Heart right ventricle (tissue), 16 donors: ENCODE results near the gene CABP4. TPM values are rescaled to one million over a fixed set of nuclear protein-coding genes. Genes with fewer than 3 reads are reported as not detected.

Experiments
- ATAC-seq, 8 donors: fragments of 200-7000 bp; cut with Tn5 transposase; one replicate each; pipeline ENCODE4 v1.9.1; 2020; ENCODE audit warnings: mild to moderate bottlenecking in 8 of 8, moderate library complexity in 8 of 8, moderate number of reproducible peaks in 1 of 8
- DNase-seq, 2 donors: peaks; one replicate each; pipeline ENCODE4 v3.0.0-alpha.2; 2020
- H3K27ac ChIP-seq, 10 donors: fragments of 200-600 bp; sonication (generic) in 2 of 10; one replicate each; pipeline versions ENCODE4 v1.5.0 to v1.8.0; 2020 to 2022; ENCODE audit warnings: mild to moderate bottlenecking in 3 of 10
- H3K27me3 ChIP-seq, 7 donors: fragments of 200-600 bp; one replicate each; pipeline ENCODE4 v1.8.0; 2021 to 2022; ENCODE audit warnings: mild to moderate bottlenecking in 2 of 7
- H3K36me3 ChIP-seq, 9 donors: fragments of 200-600 bp; sonication (generic) in 1 of 9; one replicate each; pipeline versions ENCODE4 v1.5.0 to v1.8.0; 2020 to 2022; ENCODE audit warnings: mild to moderate bottlenecking in 2 of 9
- H3K4me1 ChIP-seq, 9 donors: fragments of 200-600 bp; sonication (generic) in 1 of 9; one replicate each; pipeline versions ENCODE4 v1.5.0 to v1.8.0; 2020 to 2022; ENCODE audit warnings: mild to moderate bottlenecking in 4 of 9
- H3K4me3 ChIP-seq, 10 donors: fragments of 200-600 bp; sonication (generic) in 2 of 10; one replicate each; pipeline versions ENCODE4 v1.5.0 to v1.8.0; 2020 to 2022; ENCODE audit warnings: mild to moderate bottlenecking in 7 of 10, moderate library complexity in 2 of 10
- H3K9me3 ChIP-seq, 11 donors: fragments of 200-600 bp in 10 of 11; sonication (generic) in 2 of 11; one replicate each; pipeline versions ENCODE4 v1.5.0 to v1.8.0; 2013 to 2022; ENCODE audit warnings: mild to moderate bottlenecking in 2 of 11, control low read depth in 1 of 11, moderate library complexity in 1 of 11
- CTCF ChIP-seq, 9 donors: fragments of 200-600 bp; sonication (generic) in 2 of 9; IDR thresholded peaks; one replicate each; pipeline versions ENCODE4 v1.5.0 to v1.8.0; 2021 to 2022; ENCODE audit warnings: antibody characterized with exemption in 9 of 9, mild to moderate bottlenecking in 5 of 9, moderate library complexity in 1 of 9
- WGBS, 2 donors: extraction: QIAGEN DNeasy Blood & Tissue Kit; methylation state at CpG; one replicate each; pipeline ENCODE4 v1.1.7; 2013; ENCODE audit warnings: inconsistent platforms in 1 of 2; 5-methylcytosine and 5-hydroxymethylcytosine counted together
- intact Hi-C, 10 donors: fragments of 100-400 bp; cut with DNase I; formaldehyde crosslinking; loops; one replicate each; pipeline versions ENCODE4 v1.11.1 to v1.14.2; 2022
- long read RNA-seq, 3 donors: library from polyadenylated mRNA; unstranded; transcript quantifications; one replicate each; pipeline ENCODE4 v2.0.0, GENCODE V29; 2020 to 2021
- polyA plus RNA-seq, 2 donors: library from polyadenylated mRNA; stranded (reverse); fragments of 200-250 nt; gene quantifications; one replicate each; pipeline ENCODE4 v1.2.3, GENCODE V29; 2013
- total RNA-seq, 10 donors: library from RNA; stranded (reverse); fragmentation: NEBNext Ultra II Directional in 3 of 10; extraction: Animal tissue kit (Norgen Biotek cat#: 25700) in 3 of 10; gene quantifications; one replicate each; pipeline versions ENCODE4 v1.2.1 to v1.2.4, GENCODE V29; 2021 to 2023
- donor health status: Arrhythmogenic right ventricular cardiomyopathy.
- donor health status: ischemic (EF 13 %, LVEDD 7.1; RV severe dilation, severe dysfunction).
- donor health status: healthy with polysubstance abuse.
- donor health status: DM: no; HTN: yes; CAD: no.
- donor health status: DM: no; HTN: no; CAD: no.
- donor health status: ischemic (EF 25% LVEDD 6.9; RV normal size, moderate dysfunction).
- donor health status: ischemic (EF 25% LVEDD 5.7; RV mildly dilated, moderate dysfunction).
- donor health status: healthy.
- donor health status: DM: yes; HTN: yes; CAD: no.
- donor health status: Ischemic cardiomyopathy.
- donor health status: ischemic (EF 35%, LVEDD 5.7; RV mildly dilated, moderate dysfunction).
- donor health status: nonischemic (EF 11% LVEDD 7.7; RV severe dilation, severe dysfunction).
- donor health status: DM: yes; HTN: yes; CAD: no.
- donor health status: PGD.
- donor health status: ischemic (EF 29% LVEDD 5.4; RV normal size, mild dysfunction).
- donor health status: nonischemic (EF 23%, LVEDD 6.1; RV moderate dilation, normal function).

The CABP4 gene
- 1 to 10 TPM in 2 of 10 donors, under 1 TPM in 7, not detected in 1; 0.17 to 1.5 (median 0.70) TPM for total RNA-seq
- 1 to 10 TPM in 1 of 2 donors, under 1 TPM in 1; 0.39 to 1.5 TPM for polyA plus RNA-seq
- long read RNA-seq, donor 1, result 0 reads
- long read RNA-seq, donor 2, result 0 reads
- long read RNA-seq, donor 3, partial matches to known transcripts, result 0 of 2 reads
- long read RNA-seq, donor 3, other reads (novel, unspliced or antisense), result 2 of 2 reads

- H3K36me3 ChIP-seq, result no peaks in the 10 kb centered on the region
- no peaks in the 10 kb centered on the region for H3K9me3 ChIP-seq
- H3K4me3 ChIP-seq, result no peak within 1 kb of the TSS
- DNase-seq (no peak), ATAC-seq (no peak)
- no peaks in the 10 kb centered on the region for H3K27me3 ChIP-seq
- H3K4me1 ChIP-seq, result peaks cover 0 to 15% (median 8%) of the 10 kb centered on the region in 9 donors
- H3K27ac ChIP-seq, result no peak within 1 kb of the TSS
- intact Hi-C loops, result no loop called here
- no peak for TF ChIP-seq CTCF (IDR thresholded peaks at IDR 0.05)
- WGBS, 2 donors, result 89 to 96% methylated on average over 3 of the region's 3 CpGs
These were observed at the start of gene CABP4 for GRCh38 chr11:67455054-67455453. CABP4 (plus strand) TSS chr11:67455354; CDS start chr11:67455424, 70 bp downstream.

- Histone ChIP-seq H3K4me3 (peak overlapping the region in 1 of 10 donors; percentile 62), H3K9me3 (no peaks in the 10 kb centered on the region), H3K4me1 (peaks cover 0 to 83% (median 27%) of the 10 kb centered on the region in 9 donors), H3K27me3 (peaks cover 0 to 22% (median 15%) of the 10 kb centered on the region in 7 donors), H3K36me3 (no peaks in the 10 kb centered on the region), H3K27ac (peak overlapping the region in 1 of 10 donors; percentile 99)
- intact Hi-C loops, result loop anchor here in 1 of 10 donors (5.0 kb wide), 1 partner anchor 61 kb away; the partner anchor contains the start of gene TMEM134
- WGBS, 2 donors, result 84 to 93% methylated on average over 9 of the region's 9 CpGs
- ATAC-seq (no peak), DNase-seq (no peak)
- TF ChIP-seq CTCF (IDR thresholded peaks at IDR 0.05), result no peak
These were observed 49.3 kb upstream of the CABP4 start for GRCh38 chr11:67405688-67406339.

GRCh38 chr11:67406420-67406968, 48.7 kb upstream of the CABP4 start:
- WGBS, 2 donors, result 86 to 88% methylated on average over 18 of the region's 18 CpGs
- peaks cover 0 to 29% (median 22%) of the 10 kb centered on the region in 7 donors for H3K27me3 ChIP-seq
- no peaks in the 10 kb centered on the region for H3K36me3 ChIP-seq
- ATAC-seq, result no peak
- H3K4me3 ChIP-seq, result peak overlapping the region in 1 of 10 donors; percentile 2
- H3K4me1 ChIP-seq, result peaks cover 0 to 80% (median 23%) of the 10 kb centered on the region in 9 donors
- H3K27ac ChIP-seq, result peak overlapping the region in 1 of 10 donors; percentile 99
- H3K9me3 ChIP-seq, result no peaks in the 10 kb centered on the region
- no peak for TF ChIP-seq CTCF (IDR thresholded peaks at IDR 0.05)
- intact Hi-C loops, result loop anchor here in 1 of 10 donors (5.0 kb wide), 1 partner anchor 61 kb away; the partner anchor contains the start of gene TMEM134
- DNase-seq, result no peak

- H3K27me3 ChIP-seq, result peaks cover 0 to 35% (median 26%) of the 10 kb centered on the region in 7 donors
- peak in 1 of 8 donors; percentile 10 for ATAC-seq
- peak overlapping the region in 1 of 10 donors; percentile 2 for H3K4me3 ChIP-seq
- H3K4me1 ChIP-seq, result peaks cover 0 to 78% (median 20%) of the 10 kb centered on the region in 9 donors
- H3K36me3 ChIP-seq, result no peaks in the 10 kb centered on the region
- no peaks in the 10 kb centered on the region for H3K9me3 ChIP-seq
- no peak for DNase-seq
- peak overlapping the region in 2 of 10 donors; percentile 7 to 99 for H3K27ac ChIP-seq
- intact Hi-C loops, result loop anchor here in 1 of 10 donors (5.0 kb wide), 1 partner anchor 60 kb away; the partner anchor contains the start of gene TMEM134
- TF ChIP-seq CTCF (IDR thresholded peaks at IDR 0.05), result no peak
- WGBS, 2 donors, result 56 to 59% methylated on average over 12 of the region's 12 CpGs
These were observed 48.0 kb upstream of the CABP4 start for GRCh38 chr11:67406969-67407687.
